PC-9 (cell line): ENCODE measurements around the gene LTBP3. TPM values are rescaled to one million over a fixed set of nuclear protein-coding genes. Genes with fewer than 3 reads are reported as not detected.

Experiments used
- BruUV-seq: library from RNA; stranded (reverse); fragments of 400-500 nt; replicated peaks from 2 replicates; lab custom pipeline; 2021; lab: Mats Ljungman, UMichigan
- CTCF ChIA-PET: fragments of 300-600 bp; sonication (Branson Sonifier 250); formaldehyde crosslinking; loops from one replicate; lab custom pipeline; 2022; ENCODE audit warnings: antibody characterized with exemption; lab: Charles Lee
- POLR2A ChIA-PET: fragments of 300-600 bp; sonication (Branson Sonifier 250); formaldehyde crosslinking; loops from one replicate; lab custom pipeline; 2022; ENCODE audit warnings: antibody characterized with exemption; ENCODE audit not compliant: unreplicated experiment; lab: Charles Lee
- DNase-seq, 2 experiments: peaks; one replicate each; pipeline versions ENCODE4 v3.0.0 to v3.0.0-alpha.2; 2015 to 2022; ENCODE audit warnings: mixed read lengths in 1 of 2
- H2AFZ ChIP-seq: fragments of 200-600 bp; sonication (generic); 2 replicates; pipeline ENCODE4 v1.8.1; 2017; ENCODE audit warnings: antibody characterized with exemption
- H3F3A ChIP-seq: fragments of 200-600 bp; sonication (generic); 2 replicates; pipeline ENCODE4 v1.8.1; 2017; ENCODE audit warnings: antibody characterized with exemption, mild to moderate bottlenecking, low read depth; ENCODE audit not compliant: insufficient read depth
- H3K27ac ChIP-seq: fragments of 200-600 bp; sonication (generic); 2 replicates; pipeline ENCODE4 v1.6.1; 2016; ENCODE audit warnings: mixed run types
- H3K27me3 ChIP-seq: fragments of 200-600 bp; sonication (generic); 2 replicates; pipeline ENCODE4 v1.6.1; 2016; ENCODE audit warnings: low read depth, mixed run types; ENCODE audit not compliant: insufficient read depth
- H3K36me3 ChIP-seq: fragments of 200-600 bp; sonication (generic); 2 replicates; pipeline ENCODE4 v1.6.1; 2016; ENCODE audit warnings: low read depth, mixed run types
- H3K4me1 ChIP-seq: fragments of 200-600 bp; sonication (generic); replicated peaks from 2 replicates; pipeline ENCODE4 v1.6.1; 2016; ENCODE audit warnings: mixed run types; ENCODE audit not compliant: insufficient read depth
- H3K4me2 ChIP-seq: fragments of 200-600 bp; sonication (generic); 2 replicates; pipeline ENCODE4 v1.6.1; 2017; ENCODE audit warnings: mixed run types
- H3K4me3 ChIP-seq: fragments of 200-600 bp; sonication (generic); 2 replicates; pipeline ENCODE4 v1.6.1; 2016; ENCODE audit warnings: mixed run types
- H3K79me2 ChIP-seq: fragments of 200-600 bp; sonication (generic); 2 replicates; pipeline ENCODE4 v1.6.1; 2017; ENCODE audit warnings: low read depth, mixed run types
- H3K9me2 ChIP-seq: fragments of 200-600 bp; sonication (generic); 2 replicates; pipeline ENCODE4 v1.8.1; 2017; ENCODE audit warnings: mild to moderate bottlenecking; ENCODE audit not compliant: insufficient read depth
- H3K9me3 ChIP-seq: fragments of 200-600 bp; sonication (generic); 2 replicates; pipeline ENCODE4 v1.8.1; 2016; ENCODE audit warnings: low read depth; ENCODE audit not compliant: insufficient read depth
- H4K20me1 ChIP-seq: fragments of 200-600 bp; sonication (generic); 2 replicates; pipeline ENCODE4 v1.8.1; 2017; ENCODE audit not compliant: insufficient read depth
- EZH2 ChIP-seq: fragments of 200-600 bp; sonication (generic); IDR thresholded peaks from 2 replicates; pipeline ENCODE4 v1.8.0; 2017; ENCODE audit warnings: antibody characterized with exemption, low read depth
- intact Hi-C: fragments of 100-400 bp; cut with micrococcal nuclease; formaldehyde crosslinking; loops from one replicate; pipeline ENCODE4 v1.10.0; 2022; ENCODE audit not compliant: unreplicated experiment
- total RNA-seq: library from RNA; stranded (reverse); gene quantifications from 2 replicates; pipeline ENCODE4 v1.2.3, GENCODE V29; 2021
- TF ChIP-seq, protein P1 (sequence below): fragments of 200-600 bp; sonication (generic); conservative IDR thresholded peaks from 2 replicates; pipeline ENCODE4 v1.6.1; 2017; ENCODE audit warnings: mixed run types, antibody characterized with exemption, mild to moderate bottlenecking, moderate library complexity

Gene LTBP3
- total RNA-seq, 1 experiment from 2014 or later: 455 TPM

GRCh38 chr11:65502274-65502554 lies 55.9 kb downstream of the LTBP3 start:
- H3K4me1 ChIP-seq: peaks cover 43% of the 10 kb centered on the region
- peak overlapping the region; percentile 99 for H3K4me3 ChIP-seq
- H3K79me2 ChIP-seq: peaks cover 91% of the 10 kb centered on the region
- H3K27me3 ChIP-seq: no peaks in the 10 kb centered on the region
- H3F3A ChIP-seq: peaks cover 89% of the 10 kb centered on the region
- H3K4me2 ChIP-seq: peak overlapping the region; percentile 99
- POLR2A ChIA-PET: interaction anchor here (0.5 to 1.6 kb wide), 10 partner anchors 10 to 161 kb away, joined by 3 to 22 read pairs (median 6); partner anchors contain the start of gene RELA
- peaks cover 79% of the 10 kb centered on the region for H4K20me1 ChIP-seq
- TF ChIP-seq EZH2: no peak
- TF ChIP-seq, protein P1, sequence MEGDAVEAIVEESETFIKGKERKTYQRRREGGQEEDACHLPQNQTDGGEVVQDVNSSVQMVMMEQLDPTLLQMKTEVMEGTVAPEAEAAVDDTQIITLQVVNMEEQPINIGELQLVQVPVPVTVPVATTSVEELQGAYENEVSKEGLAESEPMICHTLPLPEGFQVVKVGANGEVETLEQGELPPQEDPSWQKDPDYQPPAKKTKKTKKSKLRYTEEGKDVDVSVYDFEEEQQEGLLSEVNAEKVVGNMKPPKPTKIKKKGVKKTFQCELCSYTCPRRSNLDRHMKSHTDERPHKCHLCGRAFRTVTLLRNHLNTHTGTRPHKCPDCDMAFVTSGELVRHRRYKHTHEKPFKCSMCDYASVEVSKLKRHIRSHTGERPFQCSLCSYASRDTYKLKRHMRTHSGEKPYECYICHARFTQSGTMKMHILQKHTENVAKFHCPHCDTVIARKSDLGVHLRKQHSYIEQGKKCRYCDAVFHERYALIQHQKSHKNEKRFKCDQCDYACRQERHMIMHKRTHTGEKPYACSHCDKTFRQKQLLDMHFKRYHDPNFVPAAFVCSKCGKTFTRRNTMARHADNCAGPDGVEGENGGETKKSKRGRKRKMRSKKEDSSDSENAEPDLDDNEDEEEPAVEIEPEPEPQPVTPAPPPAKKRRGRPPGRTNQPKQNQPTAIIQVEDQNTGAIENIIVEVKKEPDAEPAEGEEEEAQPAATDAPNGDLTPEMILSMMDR: no peak
- peaks cover 66% of the 10 kb centered on the region for H3K36me3 ChIP-seq
- H3K9me3 ChIP-seq: no peaks in the 10 kb centered on the region
- peak overlapping the region; percentile 97 for H3K27ac ChIP-seq
- no peak overlapping the region for H2AFZ ChIP-seq
- no peak for DNase-seq
- CTCF ChIA-PET: interaction anchor here (0.6 kb wide), 1 partner anchor 9 kb away, joined by 4 read pairs; no protein-coding TSS in a partner anchor
- BruUV-seq: no TSS peak
- H3K9me2 ChIP-seq: no peaks in the 10 kb centered on the region
- intact Hi-C loops: no loop called here

DNA sequence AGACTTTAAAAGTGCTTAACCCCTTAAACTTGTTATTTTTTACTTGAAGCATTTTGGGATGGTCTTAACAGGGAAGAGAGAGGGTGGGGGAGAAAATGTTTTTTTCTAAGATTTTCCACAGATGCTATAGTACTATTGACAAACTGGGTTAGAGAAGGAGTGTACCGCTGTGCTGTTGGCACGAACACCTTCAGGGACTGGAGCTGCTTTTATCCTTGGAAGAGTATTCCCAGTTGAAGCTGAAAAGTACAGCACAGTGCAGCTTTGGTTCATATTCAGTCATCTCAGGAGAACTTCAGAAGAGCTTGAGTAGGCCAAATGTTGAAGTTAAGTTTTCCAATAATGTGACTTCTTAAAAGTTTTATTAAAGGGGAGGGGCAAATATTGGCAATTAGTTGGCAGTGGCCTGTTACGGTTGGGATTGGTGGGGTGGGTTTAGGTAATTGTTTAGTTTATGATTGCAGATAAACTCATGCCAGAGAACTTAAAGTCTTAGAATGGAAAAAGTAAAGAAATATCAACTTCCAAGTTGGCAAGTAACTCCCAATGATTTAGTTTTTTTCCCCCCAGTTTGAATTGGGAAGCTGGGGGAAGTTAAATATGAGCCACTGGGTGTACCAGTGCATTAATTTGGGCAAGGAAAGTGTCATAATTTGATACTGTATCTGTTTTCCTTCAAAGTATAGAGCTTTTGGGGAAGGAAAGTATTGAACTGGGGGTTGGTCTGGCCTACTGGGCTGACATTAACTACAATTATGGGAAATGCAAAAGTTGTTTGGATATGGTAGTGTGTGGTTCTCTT lies 56.5 kb downstream of the LTBP3 start:
- peaks cover 43% of the 10 kb centered on the region for H3K4me1 ChIP-seq
- intact Hi-C loops: no loop called here
- peak overlapping the region; percentile 99 for H3K4me3 ChIP-seq
- CTCF ChIA-PET: interaction anchor here (0.6 kb wide), 1 partner anchor 9 kb away, joined by 4 read pairs; no protein-coding TSS in a partner anchor
- TF ChIP-seq, protein P1: no peak
- no peak for TF ChIP-seq EZH2
- no peaks in the 10 kb centered on the region for H3K9me2 ChIP-seq
- H3K4me2 ChIP-seq: peak overlapping the region; percentile 99
- POLR2A ChIA-PET: interaction anchor here (0.5 to 1.6 kb wide), 13 partner anchors 10 to 161 kb away, joined by 3 to 22 read pairs (median 6); partner anchors contain the start of gene RELA
- H3K27me3 ChIP-seq: no peaks in the 10 kb centered on the region
- peak overlapping the region; percentile 97 for H3K27ac ChIP-seq
- H3F3A ChIP-seq: peaks cover 87% of the 10 kb centered on the region
- H4K20me1 ChIP-seq: peaks cover 74% of the 10 kb centered on the region
- peaks cover 94% of the 10 kb centered on the region for H3K79me2 ChIP-seq
- H3K9me3 ChIP-seq: no peaks in the 10 kb centered on the region
- peaks cover 66% of the 10 kb centered on the region for H3K36me3 ChIP-seq
- DNase-seq: no peak
- no peak overlapping the region for H2AFZ ChIP-seq
- BruUV-seq: no TSS peak

- peaks cover 62% of the 10 kb centered on the region for H3K36me3 ChIP-seq
- BruUV-seq: no TSS peak
- CTCF ChIA-PET: no interaction called here
Observed at GRCh38 chr11:65501186-65501471, 57.0 kb downstream of the LTBP3 start.

More at GRCh38 chr11:65501186-65501471, 57.0 kb downstream of the LTBP3 start:
- H3K4me1 ChIP-seq: peaks cover 43% of the 10 kb centered on the region
- H3K4me2 ChIP-seq: peak overlapping the region; percentile 99
- no peak for TF ChIP-seq EZH2
- TF ChIP-seq, protein P1: no peak
- peak overlapping the region; percentile 97 for H3K27ac ChIP-seq
- no peak overlapping the region for H2AFZ ChIP-seq
- H3K27me3 ChIP-seq: no peaks in the 10 kb centered on the region
- peaks cover 90% of the 10 kb centered on the region for H3K79me2 ChIP-seq
- POLR2A ChIA-PET: interaction anchor here (0.6 to 1.4 kb wide), 4 partner anchors 9 to 82 kb away, joined by 3 to 6 read pairs (median 3); no protein-coding TSS in a partner anchor
- H3K9me3 ChIP-seq: no peaks in the 10 kb centered on the region
- peaks cover 87% of the 10 kb centered on the region for H3F3A ChIP-seq
- no peak for DNase-seq
- H4K20me1 ChIP-seq: peaks cover 68% of the 10 kb centered on the region
- intact Hi-C loops: no loop called here
- peak overlapping the region; percentile 99 for H3K4me3 ChIP-seq
- H3K9me2 ChIP-seq: no peaks in the 10 kb centered on the region
